ENCODE results near the gene DGKI.

Gene DGKI

DNA sequence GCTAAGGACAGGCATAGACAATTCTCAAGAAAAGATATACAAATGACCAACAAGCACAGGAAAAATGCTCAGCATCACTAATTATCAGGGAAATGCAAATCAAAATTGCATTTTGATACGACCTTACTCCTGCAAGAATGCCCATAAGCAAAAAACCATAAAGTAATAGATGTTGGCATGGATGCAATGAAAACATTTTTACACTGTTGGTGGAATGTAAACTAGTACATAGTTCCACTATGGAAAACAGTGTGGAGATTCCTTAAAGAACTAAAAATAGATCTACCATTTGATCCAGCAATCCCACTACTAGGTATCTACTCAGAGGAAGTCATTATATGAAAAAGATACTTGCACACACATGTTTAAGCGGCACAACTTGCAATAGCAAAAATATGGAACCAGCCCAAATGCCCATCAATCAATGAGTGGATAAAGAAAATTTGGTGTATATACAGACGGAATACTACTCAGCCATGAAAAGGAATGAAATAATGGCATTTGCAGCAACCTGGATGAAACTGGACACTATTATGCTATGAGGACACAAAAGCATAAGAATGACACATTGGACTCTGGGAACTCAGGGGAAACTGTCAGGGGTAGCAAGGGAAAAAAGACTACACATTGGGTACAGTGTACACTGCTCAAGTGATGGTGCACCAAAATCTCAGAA, 59.3 kb downstream of the DGKI start:
- no peak for DNase-seq (ENCODE audit: low spot score)

DNA sequence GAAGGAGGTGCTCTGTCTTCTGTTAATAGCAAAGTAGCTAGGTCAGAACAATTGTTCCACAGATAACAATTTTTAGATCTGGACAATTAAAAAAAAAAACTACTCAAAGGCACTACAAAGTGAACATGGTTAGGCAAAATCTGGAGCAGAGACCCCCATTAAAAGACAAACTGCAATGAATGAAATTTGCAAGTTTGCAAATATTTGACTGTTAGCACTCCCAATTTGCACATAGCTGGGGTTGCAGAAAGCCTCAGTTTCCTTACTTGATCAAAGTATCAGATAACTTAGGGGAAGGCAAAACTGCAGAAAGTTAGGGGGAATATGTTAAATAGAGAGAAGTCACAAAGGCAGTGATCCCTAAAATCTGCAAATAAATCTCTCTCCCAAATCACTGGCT, 68.3 kb downstream of the DGKI start:
- no peak for DNase-seq (ENCODE audit: low spot score)

DNA sequence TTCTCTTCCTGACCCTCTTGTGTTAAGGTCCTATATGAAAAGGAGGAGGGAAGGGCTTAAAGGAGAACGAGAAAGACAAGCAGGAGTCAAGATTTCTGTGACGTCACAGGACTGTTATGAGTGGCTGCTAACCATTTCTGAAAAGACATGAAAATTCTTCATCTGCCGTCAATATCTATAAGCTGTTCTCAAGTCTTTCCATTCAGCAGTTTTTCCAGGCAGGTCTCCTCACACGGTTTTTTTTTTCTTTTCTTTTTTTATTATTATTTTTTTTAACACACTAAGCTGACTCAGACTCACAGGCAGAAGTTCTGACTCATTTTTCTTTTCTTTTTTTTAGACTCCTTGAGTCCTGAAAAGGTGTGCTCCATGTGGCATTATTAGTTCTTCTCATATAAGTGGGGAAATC, 72.0 kb downstream of the DGKI start:
- DNase-seq (ENCODE audit: low spot score) = no peak

DNA sequence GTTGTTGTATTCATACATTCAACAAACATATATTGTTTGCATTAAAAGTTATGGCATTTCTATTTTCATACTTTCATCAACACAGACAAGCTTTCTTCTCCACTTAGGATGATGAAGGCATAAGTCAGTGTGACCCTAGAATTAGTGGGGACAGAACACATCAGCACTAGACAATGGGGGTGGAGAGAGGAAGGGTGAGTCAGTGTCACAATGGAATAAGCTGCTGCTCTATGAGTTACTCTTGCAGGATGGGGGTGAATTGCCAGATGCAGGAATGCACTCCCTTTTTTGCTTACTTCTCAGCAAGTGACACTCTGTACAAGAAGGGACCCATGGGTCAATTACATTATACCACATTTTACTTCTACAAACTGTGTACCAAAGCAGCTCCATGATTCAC, 74.0 kb downstream of the DGKI start:
- no peak for DNase-seq (ENCODE audit: low spot score)

DNA sequence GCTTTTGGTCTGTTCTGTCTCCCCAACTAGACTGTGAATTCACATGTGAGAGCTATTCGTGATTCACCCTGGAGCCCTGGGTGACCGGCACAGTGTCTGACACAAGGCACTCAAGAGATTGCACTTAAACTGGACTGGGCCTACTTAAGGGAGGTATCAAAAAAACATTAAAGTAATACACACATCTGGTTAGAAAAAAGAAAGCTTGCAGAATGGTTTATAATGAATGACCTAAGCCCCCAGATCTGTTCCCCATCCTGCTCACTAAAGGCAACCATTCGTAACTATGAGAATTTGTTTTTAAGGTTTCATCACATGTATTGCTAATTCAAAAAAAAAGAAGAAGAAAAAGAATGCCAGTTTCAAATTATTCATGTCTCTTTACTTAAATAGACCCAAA, 74.5 kb downstream of the DGKI start:
- DNase-seq (ENCODE audit: low spot score) = no peak

DNA sequence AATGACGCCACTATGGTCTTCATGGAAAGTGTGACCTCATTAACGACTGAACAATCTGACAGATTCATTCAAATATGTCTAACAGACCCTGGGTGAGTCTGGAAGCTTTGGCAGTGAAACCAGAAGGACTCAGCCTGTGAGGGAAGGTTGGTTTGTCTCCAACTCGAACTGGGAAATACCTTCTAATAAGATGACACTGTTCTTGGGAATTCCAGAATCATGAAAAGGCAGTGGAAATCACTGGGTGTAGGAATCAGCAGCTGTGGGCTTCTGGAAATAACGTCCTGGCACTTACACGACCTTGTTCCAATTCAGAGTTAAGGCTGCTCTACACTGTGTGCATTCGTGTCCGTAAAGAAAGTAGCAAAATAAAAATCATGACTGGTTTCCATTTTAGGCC, 75.1 kb downstream of the DGKI start:
- no peak for DNase-seq (ENCODE audit: low spot score)

DNA sequence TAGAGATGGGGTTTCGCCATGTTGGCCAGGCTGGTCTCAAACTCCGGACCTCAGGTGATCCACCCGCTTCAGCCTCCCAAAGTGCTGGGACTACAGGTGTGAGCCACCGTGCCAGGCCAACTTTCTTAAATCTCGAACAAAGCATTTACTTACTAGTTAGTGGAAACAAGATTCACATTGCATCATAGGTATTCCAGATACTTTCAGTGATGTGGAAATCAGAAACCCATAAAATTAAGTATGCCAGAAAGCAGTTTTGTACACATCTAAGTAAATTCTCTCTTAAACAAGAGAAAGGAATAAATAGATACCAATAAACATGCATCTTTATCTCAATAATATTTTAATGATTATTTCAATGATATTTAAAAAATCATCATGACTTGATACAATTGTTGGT, 75.5 kb downstream of the DGKI start:
- no peak for DNase-seq (ENCODE audit: low spot score)

DNA sequence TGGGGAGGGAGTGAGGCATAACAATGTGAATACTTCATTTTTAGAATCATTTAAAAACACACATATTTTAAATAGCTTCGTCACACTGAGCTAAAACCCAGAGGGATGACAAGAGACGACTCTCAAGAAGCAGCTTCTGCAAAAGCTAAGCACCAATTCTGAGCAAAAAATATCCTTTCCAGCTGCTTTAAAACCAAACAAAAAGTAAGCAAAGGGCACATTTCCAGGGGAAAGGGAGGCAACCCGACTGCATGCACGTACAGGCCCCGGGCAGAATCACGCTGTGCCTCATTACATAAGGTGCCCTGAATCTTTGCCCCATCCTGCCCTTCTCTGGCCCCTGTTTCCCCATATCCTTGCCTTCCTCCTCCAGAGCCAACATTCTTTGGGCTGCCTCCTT, 78.4 kb downstream of the DGKI start:
- no peak for DNase-seq (ENCODE audit: low spot score)

DNA sequence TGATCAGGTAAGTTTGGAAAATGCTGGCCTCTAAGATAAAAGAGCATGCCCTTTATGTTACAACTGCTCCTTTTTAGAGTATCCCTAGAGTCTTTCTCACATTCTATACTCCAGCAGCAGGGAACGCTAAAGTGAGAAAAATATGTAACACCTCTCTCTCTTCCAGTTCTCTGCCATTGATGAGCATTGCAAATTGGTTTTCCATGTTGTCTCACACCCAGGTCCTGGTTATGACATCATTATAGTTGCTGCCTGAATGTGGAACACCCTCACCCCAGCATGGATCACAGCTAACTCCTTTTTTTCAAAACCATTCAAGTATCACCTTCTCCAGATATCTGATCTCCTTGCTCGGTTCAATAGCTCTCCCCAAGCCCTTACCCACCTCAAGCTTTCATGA, 84.4 kb downstream of the DGKI start:
- no peak for DNase-seq (ENCODE audit: low spot score)

DNA sequence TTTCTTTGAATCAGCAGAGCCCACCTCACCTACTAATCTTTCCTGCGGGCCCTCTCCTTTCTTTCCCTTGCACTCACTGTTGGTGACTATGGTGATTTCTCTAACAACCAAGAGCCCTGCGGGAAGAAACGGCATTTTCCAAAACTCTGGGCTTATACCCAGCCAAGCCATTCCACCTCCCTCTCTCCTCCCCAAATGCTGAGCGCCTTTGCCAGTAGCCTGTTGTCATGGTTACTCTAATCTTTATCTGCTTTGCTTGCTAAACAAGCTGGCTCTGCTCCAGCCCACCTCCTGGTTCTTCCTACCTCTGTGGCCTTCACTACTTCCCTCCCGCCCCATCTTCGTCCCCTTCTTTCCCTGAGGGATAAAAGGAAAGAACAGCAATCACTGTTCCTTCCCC, 86.7 kb downstream of the DGKI start:
- DNase-seq (ENCODE audit: low spot score) = no peak

DNA sequence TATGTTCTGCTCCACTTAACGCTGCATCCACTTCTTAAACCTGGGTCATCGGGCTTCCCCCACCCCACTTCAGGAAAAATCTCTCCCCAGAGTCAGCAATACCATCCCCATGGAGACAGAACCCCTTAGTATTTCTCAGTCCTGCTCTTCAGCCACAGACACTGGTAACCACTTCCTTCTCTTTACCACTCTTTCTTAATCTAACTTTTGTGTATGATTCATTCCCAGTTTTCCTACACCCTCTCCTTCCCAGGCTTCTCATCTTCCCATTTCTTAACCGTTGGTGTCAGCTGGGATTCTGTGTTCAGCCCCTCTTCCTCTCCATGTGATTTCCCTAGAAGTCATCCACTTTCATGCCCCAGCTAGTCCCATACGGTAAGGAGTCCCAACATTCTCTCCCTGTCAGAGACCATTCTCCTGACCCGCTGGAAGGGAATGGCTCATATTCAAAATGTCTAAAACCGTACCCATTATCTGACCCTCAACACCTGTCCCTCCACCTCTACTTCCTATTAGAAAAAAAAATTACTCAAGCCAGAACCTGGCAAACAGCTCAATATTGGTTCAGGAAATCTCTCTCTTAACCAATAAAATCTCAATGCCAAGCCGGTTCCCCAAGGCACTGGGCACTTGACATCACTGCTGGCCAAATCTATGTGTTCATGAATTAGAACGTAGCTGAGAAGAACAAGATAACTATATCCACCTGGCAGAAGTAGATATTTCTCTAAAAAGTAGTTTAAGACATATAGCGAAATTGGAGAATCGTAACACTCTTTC, 89.4 kb downstream of the DGKI start:
- DNase-seq (ENCODE audit: low spot score) = no peak

DNA sequence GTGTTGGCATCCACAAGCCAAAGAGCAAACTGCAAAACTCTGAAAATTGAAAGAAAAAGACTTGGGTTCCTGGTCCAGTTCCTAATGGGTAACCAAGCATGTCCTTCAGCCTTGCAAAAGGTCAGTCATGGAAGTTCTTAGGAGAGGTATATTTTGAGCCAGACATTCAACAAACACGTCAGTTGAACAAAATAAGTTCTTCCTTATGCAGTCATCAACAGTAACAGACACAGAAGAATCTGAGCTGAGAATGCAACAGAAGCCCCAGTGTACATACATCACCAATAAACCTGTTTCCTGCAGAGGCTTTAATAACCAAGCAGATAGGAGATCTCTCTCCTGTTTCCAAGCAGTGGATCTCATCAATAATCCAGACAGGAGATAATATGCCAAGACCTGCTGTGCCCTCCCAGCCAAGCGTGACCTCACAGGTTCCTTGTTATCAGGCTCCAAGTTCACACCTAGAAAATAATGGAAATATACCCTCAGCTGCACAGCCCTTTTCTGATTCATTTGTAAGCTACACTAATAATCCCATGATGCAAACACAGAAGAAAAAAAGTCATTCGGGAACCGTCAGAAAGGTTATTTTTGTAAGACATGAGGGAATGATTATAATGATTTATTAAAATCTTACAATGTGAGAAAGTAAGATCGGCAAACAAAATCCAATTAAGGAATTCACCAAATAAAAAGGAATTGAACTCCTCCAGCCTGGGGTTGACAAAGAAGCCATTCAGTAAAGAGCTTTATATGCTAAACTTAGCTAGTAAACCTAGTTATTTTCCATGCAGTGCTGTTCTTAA, 90.7 kb downstream of the DGKI start:
- no peak for DNase-seq (ENCODE audit: low spot score)

DNA sequence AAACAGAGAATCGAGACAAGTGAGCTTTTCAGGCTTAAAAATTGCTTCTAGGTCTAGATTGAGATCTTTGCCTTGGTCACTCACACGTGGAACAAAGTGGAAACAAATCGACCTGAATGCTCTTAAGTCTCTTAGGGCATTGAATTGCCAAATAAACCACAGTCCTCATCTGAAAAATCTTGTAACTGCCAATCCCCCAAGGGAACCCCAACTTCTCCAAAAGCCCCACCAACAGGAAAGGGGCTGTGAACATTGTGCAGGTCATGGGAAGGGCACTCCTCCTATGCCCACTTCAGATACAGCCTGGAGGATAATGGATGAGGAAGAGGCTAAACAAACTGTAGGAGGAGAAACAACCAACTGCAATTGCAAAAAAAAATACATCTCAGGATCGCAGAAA, 91.3 kb downstream of the DGKI start:
- no peak for DNase-seq (ENCODE audit: low spot score)

DNA sequence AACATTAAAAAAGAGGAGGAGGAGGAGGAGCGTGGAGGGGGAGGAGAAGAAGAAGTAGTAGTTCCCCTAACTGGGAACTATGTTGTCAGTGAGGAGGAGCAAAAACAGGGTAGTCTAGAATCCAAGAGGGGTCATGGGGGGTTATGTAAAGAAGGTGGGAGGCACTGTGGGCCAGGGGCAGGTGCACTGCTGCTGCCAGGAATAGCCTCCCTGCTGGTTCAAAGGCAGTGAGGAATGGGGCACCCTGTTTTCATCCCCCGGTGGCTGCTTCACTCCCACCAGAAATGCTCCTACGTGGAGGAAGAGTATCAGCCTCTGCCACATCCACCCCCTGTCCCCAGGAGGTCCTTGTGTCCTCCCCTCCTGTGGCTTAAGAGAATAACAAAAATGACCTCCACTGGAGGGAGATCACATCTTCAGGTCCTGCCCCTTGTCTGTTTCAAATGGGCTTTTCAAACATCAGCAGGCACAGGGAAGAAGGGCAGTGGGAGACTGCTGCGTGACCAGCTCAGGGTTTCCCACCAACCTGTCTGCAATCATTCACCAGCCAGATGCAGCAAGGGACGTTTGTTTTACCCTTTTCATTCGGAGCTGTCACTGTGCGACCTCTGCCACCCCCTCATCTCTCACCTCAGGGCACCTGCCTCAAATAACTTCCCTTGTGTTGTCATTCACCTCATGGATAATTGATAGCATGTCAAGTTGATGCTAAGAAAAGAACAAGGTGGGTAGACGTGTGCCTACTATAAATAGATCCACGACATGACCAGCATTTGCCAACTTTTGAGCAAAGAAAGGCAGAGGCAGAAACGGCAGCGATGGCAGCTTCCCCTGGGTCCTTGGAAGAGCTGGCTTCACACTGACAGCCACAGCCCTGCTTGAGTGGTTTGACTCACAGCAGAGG, 92.6 kb downstream of the DGKI start:
- DNase-seq (ENCODE audit: low spot score) = no peak

DNA sequence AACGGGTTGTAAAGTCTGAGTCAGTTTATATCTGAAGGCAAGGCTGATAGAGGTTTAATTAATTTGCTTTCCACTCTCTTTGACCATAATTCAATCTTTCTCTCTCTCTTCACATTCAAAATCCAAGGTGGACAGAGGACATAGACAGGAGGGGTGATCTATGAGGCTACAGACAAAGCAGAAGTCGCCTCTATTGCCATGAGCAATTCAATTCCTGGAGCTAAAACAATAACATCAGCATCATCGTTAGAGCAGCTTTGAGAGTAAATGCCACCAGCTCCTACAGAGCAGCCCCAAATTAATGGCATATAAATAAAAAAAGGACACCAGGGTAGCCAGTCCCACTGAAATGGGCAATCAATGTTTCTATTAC, 93.2 kb downstream of the DGKI start:
- DNase-seq (ENCODE audit: low spot score) = no peak

DNA sequence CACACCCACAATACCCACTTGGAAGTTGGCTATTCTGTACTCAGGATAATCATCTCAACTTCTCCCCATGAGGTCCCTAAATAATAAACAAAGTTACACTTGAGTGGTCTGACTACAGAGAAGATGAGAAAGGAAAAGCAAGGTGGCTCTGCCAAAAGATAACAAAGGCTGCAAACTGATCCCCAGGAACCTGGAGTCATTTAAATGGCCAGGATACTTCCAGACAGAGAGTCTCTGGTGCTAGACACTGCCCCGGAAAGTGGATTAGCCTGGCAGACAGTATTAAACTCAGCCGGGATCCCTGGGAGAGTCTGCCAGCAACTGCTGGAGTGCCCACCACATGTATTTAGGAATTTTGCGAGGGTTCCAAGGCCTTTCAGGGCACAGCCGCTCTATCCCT, 93.7 kb downstream of the DGKI start:
- DNase-seq (ENCODE audit: low spot score) = no peak

DNA sequence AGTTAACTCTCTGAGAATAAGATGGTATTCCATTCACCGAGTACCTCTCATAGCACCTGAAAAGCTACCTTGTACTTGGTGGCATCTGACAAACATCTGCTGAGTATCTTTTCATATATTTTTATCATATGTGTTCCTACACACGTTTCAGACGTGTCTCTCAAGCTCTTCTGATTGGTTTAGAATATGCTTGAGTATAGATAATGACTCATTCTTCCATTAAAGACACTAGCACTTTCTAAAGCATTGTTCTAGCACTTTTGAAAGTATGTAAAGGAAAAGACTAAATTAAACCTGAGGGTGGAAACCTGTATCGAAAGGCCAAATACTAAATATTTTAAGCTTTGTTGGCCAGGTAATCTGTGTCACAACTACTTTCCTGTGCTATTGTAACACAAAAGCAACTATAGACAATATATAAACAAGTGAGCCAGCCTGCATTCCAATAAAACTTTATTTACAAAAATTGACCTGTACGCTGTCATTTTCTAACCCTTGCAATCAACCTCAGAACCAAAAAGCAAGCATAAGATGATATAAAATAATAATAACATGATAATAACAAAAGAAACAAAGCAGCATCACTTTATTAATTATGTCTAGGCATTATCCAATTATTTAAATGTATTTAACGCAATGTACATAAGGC, 95.3 kb downstream of the DGKI start:
- DNase-seq (ENCODE audit: low spot score) = no peak

DNA sequence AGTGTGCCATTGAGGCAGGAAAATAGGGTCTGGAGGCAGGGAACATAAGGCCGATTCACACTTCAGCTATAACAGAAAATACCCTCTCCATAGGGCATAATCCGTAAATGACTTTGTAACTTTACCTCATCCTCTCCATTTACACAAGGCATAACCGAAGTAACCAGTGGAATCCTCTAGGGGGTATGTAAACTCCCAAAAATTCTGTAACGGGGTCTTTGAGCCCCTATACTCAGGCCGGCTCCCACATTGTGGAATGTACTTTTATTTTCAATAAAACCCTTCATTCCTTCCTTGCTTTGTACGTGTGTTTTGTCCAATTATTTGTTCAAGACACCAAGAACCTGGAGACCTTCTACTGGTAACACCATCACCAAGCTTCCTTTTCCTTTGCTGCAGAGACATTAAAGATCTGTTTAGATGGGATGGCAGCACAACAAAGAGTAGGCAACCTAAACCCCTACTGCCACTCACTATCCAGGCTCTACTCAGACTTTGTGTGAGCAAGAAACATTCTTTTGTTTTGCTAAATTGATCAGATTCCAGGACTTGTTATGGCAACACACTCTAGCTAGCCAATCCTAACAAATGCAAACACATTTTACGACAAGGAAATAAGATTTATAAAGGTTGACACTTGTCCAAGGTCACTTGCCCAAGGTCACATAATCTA, 99.3 kb downstream of the DGKI start:
- DNase-seq (ENCODE audit: low spot score) = no peak

DNA sequence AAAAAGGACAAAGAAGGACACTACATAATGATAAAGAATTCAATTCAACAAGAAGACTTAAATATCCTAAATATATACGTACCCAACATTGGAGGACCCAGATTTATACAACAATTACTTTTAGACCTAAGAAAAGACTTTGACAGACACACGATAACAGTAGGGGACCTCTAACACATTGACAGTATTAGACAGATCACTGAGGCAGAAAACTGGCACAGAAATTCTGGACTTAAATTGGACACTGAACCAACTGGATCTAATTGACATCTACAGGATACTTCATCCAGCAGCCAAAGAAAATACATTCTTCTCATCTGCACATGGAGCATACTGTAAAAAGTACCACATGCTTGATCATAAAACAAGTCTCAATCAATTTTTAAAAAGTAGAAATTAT, 103.8 kb downstream of the DGKI start:
- DNase-seq (ENCODE audit: low spot score) = no peak

DNA sequence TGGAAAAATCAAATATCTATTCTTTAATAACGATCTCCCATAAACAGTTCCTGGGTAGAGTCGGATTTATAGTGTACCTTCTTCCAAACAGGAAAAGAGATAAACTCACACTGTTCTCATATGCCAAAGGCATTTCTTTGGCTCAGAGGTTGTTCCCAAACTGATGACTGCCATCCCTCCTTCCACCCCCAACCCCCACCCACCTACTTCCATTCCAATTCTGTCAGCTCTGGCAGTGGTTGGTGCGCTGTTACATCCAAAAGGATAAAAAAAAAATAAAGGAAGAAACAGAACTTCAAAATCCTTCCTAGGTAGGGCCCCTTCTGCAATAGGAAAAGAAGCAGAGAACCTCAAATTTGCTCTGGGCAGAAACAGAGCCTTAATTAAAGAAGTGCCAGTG, 104.7 kb downstream of the DGKI start:
- DNase-seq (ENCODE audit: low spot score) = no peak

DNA sequence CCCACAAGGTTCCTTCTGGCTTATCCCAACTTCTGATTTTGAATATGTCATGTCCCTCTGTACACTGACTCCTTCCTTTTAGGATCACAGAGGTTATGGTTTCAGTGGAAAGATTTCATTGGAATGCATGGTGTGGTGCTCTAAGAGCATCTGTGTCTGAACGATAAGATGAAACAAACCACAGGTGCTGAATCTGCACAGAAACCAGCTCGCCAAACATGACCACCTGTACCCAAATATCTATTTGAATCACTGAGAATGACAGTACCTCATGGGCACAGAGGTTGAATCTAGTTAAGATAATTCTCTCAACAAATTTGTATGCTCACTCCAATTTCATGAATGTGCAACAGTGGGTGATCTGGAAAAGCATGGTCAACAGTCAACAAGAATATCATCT, 105.3 kb downstream of the DGKI start:
- no peak for DNase-seq (ENCODE audit: low spot score)
